Mesenchymal stem cell (in vitro differentiated cells and primary cell): ENCODE measurements around the gene RASGEF1C.

Experiments used
- DNase-seq: peaks from one replicate; pipeline ENCODE4 v3.0.0-alpha.2; 2013
- H2AFZ ChIP-seq: one replicate; pipeline ENCODE4 v1.6.1; 2013; ENCODE audit warnings: low read depth, mild to moderate bottlenecking, control low read depth, inconsistent platforms, low read length, moderate library complexity
- H2AK5ac ChIP-seq: 2 replicates; pipeline ENCODE4 v1.6.1; 2013; ENCODE audit warnings: low read length, moderate library complexity, mild to moderate bottlenecking, inconsistent platforms; ENCODE audit not compliant: severe bottlenecking
- H2BK120ac ChIP-seq: one replicate; pipeline ENCODE4 v1.6.1; 2013; ENCODE audit warnings: low read depth, mild to moderate bottlenecking, inconsistent platforms, low read length, moderate library complexity
- H2BK12ac ChIP-seq, 2 experiments: one replicate each; pipeline ENCODE4 v1.6.1; 2013; ENCODE audit warnings: inconsistent platforms in 2 of 2, low read length in 2 of 2, mild to moderate bottlenecking in 2 of 2, moderate library complexity in 2 of 2, control low read depth in 1 of 2
- H2BK15ac ChIP-seq: one replicate; pipeline ENCODE4 v1.6.1; 2013; ENCODE audit warnings: mild to moderate bottlenecking, low read depth, inconsistent platforms; ENCODE audit not compliant: poor library complexity, severe bottlenecking
- H2BK5ac ChIP-seq: 2 replicates; pipeline ENCODE4 v1.6.1; 2013; ENCODE audit warnings: low read depth, mild to moderate bottlenecking, low read length, control low read depth, inconsistent platforms; ENCODE audit not compliant: poor library complexity, severe bottlenecking
- H3K14ac ChIP-seq, 2 experiments: one replicate each; pipeline ENCODE4 v1.6.1; 2013; ENCODE audit warnings: inconsistent platforms in 2 of 2, low read length in 2 of 2, control low read depth in 1 of 2, mild to moderate bottlenecking in 1 of 2, moderate library complexity in 1 of 2
- H3K18ac ChIP-seq, 2 experiments: one replicate each; pipeline ENCODE4 v1.6.1; 2013; ENCODE audit warnings: inconsistent platforms in 2 of 2, low read length in 2 of 2, control low read depth in 1 of 2, low read depth in 1 of 2, mild to moderate bottlenecking in 1 of 2
- H3K23ac ChIP-seq, 2 experiments: one replicate each; pipeline ENCODE4 v1.6.1; 2013; ENCODE audit warnings: inconsistent platforms in 2 of 2, low read length in 2 of 2, mild to moderate bottlenecking in 2 of 2, moderate library complexity in 2 of 2, control low read depth in 1 of 2
- H3K27ac ChIP-seq: 2 replicates; pipeline ENCODE4 v1.5.1; 2013; ENCODE audit warnings: mild to moderate bottlenecking, moderate library complexity, low read length, control low read depth, inconsistent platforms; ENCODE audit not compliant: poor library complexity, severe bottlenecking
- H3K27me3 ChIP-seq, 2 experiments: 2 replicates each; pipeline versions ENCODE4 v1.6.1 to v1.7.0; 2013; ENCODE audit warnings: low read length in 2 of 2, mild to moderate bottlenecking in 2 of 2, moderate library complexity in 2 of 2, control low read depth in 1 of 2, inconsistent platforms in 1 of 2; ENCODE audit not compliant: control insufficient read depth in 1 of 2, insufficient read depth in 1 of 2
- H3K36me3 ChIP-seq, 2 experiments: 2 replicates each; pipeline versions ENCODE4 v1.6.1 to v1.7.0; 2013; ENCODE audit warnings: low read length in 2 of 2, control low read depth in 1 of 2, inconsistent platforms in 1 of 2, low read depth in 1 of 2, mild to moderate bottlenecking in 1 of 2; ENCODE audit not compliant: insufficient read depth in 2 of 2, control insufficient read depth in 1 of 2
- H3K4ac ChIP-seq, 2 experiments: one replicate each; pipeline ENCODE4 v1.6.1; 2013; ENCODE audit warnings: inconsistent platforms in 2 of 2, low read length in 2 of 2, mild to moderate bottlenecking in 2 of 2, moderate library complexity in 2 of 2, control low read depth in 1 of 2, low read depth in 1 of 2
- H3K4me1 ChIP-seq: 2 replicates; pipeline ENCODE4 v1.6.1; 2013; ENCODE audit warnings: low read depth, low read length, control low read depth; ENCODE audit not compliant: control insufficient read depth, insufficient read depth
- H3K4me2 ChIP-seq: 2 replicates; pipeline ENCODE4 v1.6.1; 2013; ENCODE audit warnings: low read length, mild to moderate bottlenecking, inconsistent platforms; ENCODE audit not compliant: poor library complexity, severe bottlenecking
- H3K4me3 ChIP-seq, 2 experiments: 2 replicates each; pipeline versions ENCODE4 v1.5.1 to v1.7.0; 2013; ENCODE audit warnings: low read length in 2 of 2, mild to moderate bottlenecking in 2 of 2, control low read depth in 1 of 2, low read depth in 1 of 2; ENCODE audit not compliant: insufficient read depth in 1 of 2
- H3K79me1 ChIP-seq: replicated peaks from 2 replicates; pipeline ENCODE4 v1.6.1; 2013; ENCODE audit warnings: mild to moderate bottlenecking, control low read depth, low read length, inconsistent platforms; ENCODE audit not compliant: poor library complexity, severe bottlenecking
- H3K9ac ChIP-seq: 2 replicates; pipeline ENCODE4 v1.7.0; 2013; ENCODE audit warnings: mild to moderate bottlenecking, low read length, moderate library complexity
- H3K9me3 ChIP-seq: 2 replicates; pipeline ENCODE4 v1.7.0; 2013; ENCODE audit warnings: mild to moderate bottlenecking, low read length; ENCODE audit not compliant: control insufficient read depth
- H4K8ac ChIP-seq: one replicate; pipeline ENCODE4 v1.6.1; 2013; ENCODE audit warnings: inconsistent platforms, mild to moderate bottlenecking, low read length, moderate library complexity
- H4K91ac ChIP-seq: one replicate; pipeline ENCODE4 v1.6.1; 2013; ENCODE audit warnings: mild to moderate bottlenecking, low read length, inconsistent platforms
- WGBS: methylation state at CpG from one replicate; pipeline ENCODE4 v1.1.7; 2013; ENCODE audit warnings: mixed read lengths; 5-methylcytosine and 5-hydroxymethylcytosine counted together

The RASGEF1C gene

DNA sequence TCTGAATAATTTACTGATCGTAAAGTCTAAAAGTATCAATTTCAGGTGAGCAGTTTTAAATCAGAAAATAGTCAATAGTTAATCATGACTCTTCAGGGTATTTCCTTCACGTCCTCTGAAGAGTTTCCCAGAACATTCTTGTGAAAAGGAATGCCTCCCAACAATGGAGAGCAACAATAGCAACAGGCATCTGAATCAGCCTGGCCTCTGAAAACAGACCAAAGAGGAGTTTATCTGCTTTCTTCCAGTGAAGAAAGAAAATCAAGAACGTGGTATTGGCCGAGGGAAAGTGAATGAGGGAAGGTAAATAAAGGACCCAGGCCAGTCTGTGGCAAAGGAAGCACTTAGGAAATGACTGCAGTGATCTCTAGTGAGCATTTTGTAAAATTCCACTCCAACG is 26.1 kb upstream of the RASGEF1C start:
- Histone ChIP-seq H3K23ac (no peak overlapping the region), H2BK120ac (no peak overlapping the region), H3K4ac (no peak overlapping the region), H3K9ac (no peak overlapping the region), H3K36me3 (peaks cover 36 to 81% of the 10 kb centered on the region in 2 experiments), H3K27ac (no peak overlapping the region), H2BK15ac (no peak overlapping the region), H3K79me1 (peaks cover 1% of the 10 kb centered on the region), H3K9me3 (peaks cover 93% of the 10 kb centered on the region), H4K91ac (no peak overlapping the region), H3K4me2 (no peak overlapping the region), H3K14ac (no peak overlapping the region), H3K4me1 (no peaks in the 10 kb centered on the region), H2AK5ac (no peak overlapping the region), H3K27me3 (no peaks in the 10 kb centered on the region), H2AFZ (no peak overlapping the region), H3K4me3 (peak overlapping the region in 1 of 2 experiments; percentile 47), H4K8ac (no peak overlapping the region), H2BK5ac (no peak overlapping the region), H3K18ac (no peak overlapping the region), H2BK12ac (no peak overlapping the region)
- WGBS = 92% methylated on average over 5 of the region's 5 CpGs
- no peak for DNase-seq

DNA sequence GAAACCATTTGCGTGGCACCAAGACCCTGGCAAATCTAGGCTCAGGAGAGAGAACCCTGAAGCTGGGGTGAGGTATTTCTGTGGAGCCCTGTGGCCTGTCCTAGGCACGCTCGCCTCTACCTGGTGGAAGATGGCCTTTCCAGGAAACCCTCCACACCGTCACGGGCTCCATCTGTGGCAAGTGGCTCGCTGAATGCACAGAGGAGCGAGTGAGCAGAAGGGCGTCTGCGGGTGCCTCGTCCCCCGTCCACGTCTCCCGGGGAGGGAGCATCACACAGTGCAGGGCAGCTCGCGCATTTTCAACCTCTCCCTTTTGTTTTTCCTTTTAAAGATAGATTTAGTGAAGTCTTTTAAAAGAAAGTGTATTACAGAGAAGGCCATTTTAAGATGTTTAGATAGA is 25.3 kb upstream of the RASGEF1C start:
- Histone ChIP-seq H3K4me3 (no peak overlapping the region), H2AFZ (no peak overlapping the region), H2BK12ac (no peak overlapping the region), H3K9ac (no peak overlapping the region), H2BK15ac (no peak overlapping the region), H3K18ac (no peak overlapping the region), H4K8ac (no peak overlapping the region), H3K4ac (no peak overlapping the region), H3K36me3 (peaks cover 41 to 73% of the 10 kb centered on the region in 2 experiments), H3K4me1 (no peaks in the 10 kb centered on the region), H3K9me3 (peaks cover 93% of the 10 kb centered on the region), H3K14ac (no peak overlapping the region), H3K4me2 (no peak overlapping the region), H2BK5ac (no peak overlapping the region), H3K79me1 (peaks cover 1% of the 10 kb centered on the region), H3K23ac (no peak overlapping the region), H2AK5ac (no peak overlapping the region), H3K27ac (no peak overlapping the region), H3K27me3 (no peaks in the 10 kb centered on the region), H4K91ac (peak overlapping the region; percentile 11), H2BK120ac (no peak overlapping the region)
- DNase-seq = no peak
- 99% methylated on average over 13 of the region's 15 CpGs for WGBS

DNA sequence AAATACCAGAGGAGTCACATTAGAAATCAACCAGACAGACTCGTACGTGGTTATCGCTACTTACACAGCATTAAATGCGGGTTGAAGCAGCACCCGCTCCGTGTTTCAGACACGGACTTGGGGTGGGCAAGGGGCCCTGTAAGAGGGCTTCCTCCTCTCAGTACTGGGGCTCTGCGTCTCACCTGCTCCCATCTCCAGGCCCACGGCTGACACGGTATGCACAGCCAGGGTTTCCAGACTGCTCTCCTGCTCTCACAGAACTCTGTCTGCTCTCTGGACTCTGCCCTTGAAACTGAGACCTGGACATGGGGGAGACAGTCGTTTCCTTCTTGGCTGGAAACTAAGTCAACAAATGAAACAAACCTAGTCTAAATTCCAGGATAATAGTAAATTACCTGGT is 24.7 kb upstream of the RASGEF1C start:
- no peak overlapping the region for H3K4ac ChIP-seq
- H2AK5ac ChIP-seq = no peak overlapping the region
- H3K9ac ChIP-seq = no peak overlapping the region
- no peak overlapping the region for H4K8ac ChIP-seq
- no peaks in the 10 kb centered on the region for H3K4me1 ChIP-seq
- peaks cover 39 to 68% of the 10 kb centered on the region in 2 experiments for H3K36me3 ChIP-seq
- no peak overlapping the region for H2BK120ac ChIP-seq
- H3K18ac ChIP-seq = no peak overlapping the region
- no peak overlapping the region for H2AFZ ChIP-seq
- H3K14ac ChIP-seq = no peak overlapping the region
- H2BK5ac ChIP-seq = no peak overlapping the region
- whole genome bisulfite sequencing = 95% methylated on average over 10 of the region's 11 CpGs
- peak overlapping the region in 1 of 2 experiments; percentile 23 for H3K4me3 ChIP-seq
- H3K27me3 ChIP-seq = no peaks in the 10 kb centered on the region
- peaks cover 92% of the 10 kb centered on the region for H3K9me3 ChIP-seq
- H3K23ac ChIP-seq = no peak overlapping the region
- no peak overlapping the region for H2BK15ac ChIP-seq
- H3K79me1 ChIP-seq = no peaks in the 10 kb centered on the region
- DNase-seq = no peak
- no peak overlapping the region for H3K27ac ChIP-seq
- no peak overlapping the region for H2BK12ac ChIP-seq
- H4K91ac ChIP-seq = no peak overlapping the region
- no peak overlapping the region for H3K4me2 ChIP-seq

DNA sequence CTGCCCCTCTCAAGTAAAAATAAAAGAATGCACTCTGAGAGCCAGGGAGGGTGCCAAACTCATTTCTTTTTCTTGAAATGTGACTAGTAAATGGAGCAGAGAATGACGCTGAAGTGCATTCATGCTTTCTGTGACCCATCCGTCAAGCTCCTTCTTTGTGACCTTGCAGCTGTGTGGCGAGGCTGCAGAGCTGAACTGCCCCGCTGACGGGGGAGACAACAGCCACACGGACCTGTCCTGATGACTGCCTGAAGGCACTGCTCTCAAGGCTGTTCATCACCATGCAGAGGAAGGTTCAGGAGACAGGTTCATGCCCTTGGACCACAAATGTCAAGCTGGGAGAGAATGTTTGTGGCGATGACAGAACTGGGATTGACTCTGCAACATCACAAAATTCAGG is 21.0 kb upstream of the RASGEF1C start:
- Histone ChIP-seq H2BK120ac (no peak overlapping the region), H2BK5ac (no peak overlapping the region), H3K36me3 (peaks cover 26 to 32% of the 10 kb centered on the region in 2 experiments), H3K9ac (no peak overlapping the region), H2BK12ac (no peak overlapping the region), H3K27ac (no peak overlapping the region), H3K14ac (no peak overlapping the region), H2BK15ac (no peak overlapping the region), H3K9me3 (peaks cover 90% of the 10 kb centered on the region), H3K4ac (no peak overlapping the region), H4K91ac (peak overlapping the region; percentile 25), H2AFZ (no peak overlapping the region), H3K79me1 (no peaks in the 10 kb centered on the region), H4K8ac (no peak overlapping the region), H3K4me3 (no peak overlapping the region), H3K18ac (no peak overlapping the region), H3K4me2 (no peak overlapping the region), H3K4me1 (no peaks in the 10 kb centered on the region), H3K27me3 (no peaks in the 10 kb centered on the region), H3K23ac (no peak overlapping the region), H2AK5ac (no peak overlapping the region)
- DNase-seq = no peak
- WGBS = 87% methylated on average over 7 of the region's 7 CpGs
